AG09319 (cell line): ENCODE data around the gene BCAS3.

ENCODE experiments used
- DNase-seq: peaks from one replicate; pipeline ENCODE4 v3.0.0-alpha.2; 2010; ENCODE audit warnings: low read depth; ENCODE audit errors: extremely low read depth
- CTCF ChIP-seq: IDR thresholded peaks from 2 replicates; pipeline ENCODE4 v1.5.1; 2011; ENCODE audit warnings: low read depth, mild to moderate bottlenecking, inconsistent platforms, low read length, moderate library complexity

BCAS3 gene

GRCh38 chr17:61343576-61343975 lies 665.9 kb downstream of the BCAS3 start:
- no peak for DNase-seq
- TF ChIP-seq CTCF: no peak

- no peak for DNase-seq
- TF ChIP-seq CTCF: no peak
Measured at GRCh38 chr17:61345061-61345460, 667.4 kb downstream of the BCAS3 start.

- no peak for DNase-seq
Measured at GRCh38 chr17:61345825-61346666, 668.4 kb downstream of the BCAS3 start.

GRCh38 chr17:61349350-61349749 lies 671.7 kb downstream of the BCAS3 start:
- DNase-seq: no peak

More at GRCh38 chr17:61345825-61346666, 668.4 kb downstream of the BCAS3 start:
- TF ChIP-seq CTCF: no peak

DNA sequence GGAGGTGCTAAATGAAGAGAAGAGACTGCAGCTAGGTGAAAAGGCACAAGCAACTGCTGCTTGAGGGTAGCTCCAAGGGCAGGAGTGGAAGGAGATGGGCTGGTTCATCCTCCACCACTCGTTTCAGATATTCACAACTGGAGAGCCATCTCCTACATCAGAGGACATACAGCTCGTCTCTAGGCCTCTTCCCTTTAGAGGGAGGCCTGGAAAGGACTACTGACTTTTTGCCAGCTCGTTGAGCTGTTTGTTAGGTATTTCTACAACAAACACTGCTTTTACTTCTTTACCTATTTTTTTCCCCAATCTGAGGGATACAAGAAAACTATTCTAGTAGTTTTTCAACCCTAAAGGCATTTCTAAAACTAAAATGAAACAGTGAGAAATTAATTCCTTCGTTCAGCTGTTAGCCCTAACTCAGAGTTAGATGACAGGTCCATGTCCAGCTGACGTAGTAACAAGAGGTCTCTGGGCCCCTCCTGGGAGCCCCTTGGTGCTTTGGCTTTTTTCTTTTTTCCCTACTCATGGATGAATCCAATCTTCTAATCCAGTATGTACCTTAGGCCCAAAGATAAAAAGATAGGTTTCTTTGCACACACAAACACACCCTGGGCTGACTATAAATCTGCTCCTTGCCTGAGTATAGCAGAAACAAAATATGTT lies 674.2 kb downstream of the BCAS3 start:
- no peak for TF ChIP-seq CTCF
- DNase-seq: no peak

More at GRCh38 chr17:61349350-61349749, 671.7 kb downstream of the BCAS3 start:
- peak; percentile 7 for TF ChIP-seq CTCF

- no peak; the same call in 1 of the 2 replicates for TF ChIP-seq CTCF
- no peak for DNase-seq
Measured at GRCh38 chr17:61352408-61352770, 674.7 kb downstream of the BCAS3 start.
